K562 (cell line): ENCODE results near the gene NUDT14. TPM values are rescaled to one million over a fixed set of nuclear protein-coding genes. Genes with fewer than 3 reads are reported as not detected.

ENCODE experiments used
- ATAC-seq: fragments of 200-7000 bp; cut with Tn5 transposase; 3 replicates; pipeline ENCODE4 v1.9.1; 2020; ENCODE audit warnings: moderate library complexity
- BruUV-seq: library from RNA; stranded (reverse); fragments of 400-500 nt; replicated peaks from 2 replicates; lab custom pipeline; 2021; lab: Mats Ljungman, UMichigan
- CTCF ChIA-PET: fragments of 300-600 bp; formaldehyde crosslinking; extraction: SDS; loops from one replicate; lab custom pipeline; 2021; ENCODE audit warnings: low intra/inter-chr PET ratio; lab: Yijun Ruan, JAX
- POLR2A ChIA-PET: fragments of 300-600, 350-650 bp; sonication (Branson Sonifier 250); formaldehyde crosslinking; extraction: SDS; loops from one replicate; lab custom pipeline; 2021; ENCODE audit warnings: antibody characterized with exemption, inconsistent platforms; lab: Yijun Ruan, JAX
- DNase-seq, 4 experiments: peaks; one replicate each; pipeline versions ENCODE4 v3.0.0 to v3.0.0-alpha.2; 2011 to 2018; ENCODE audit warnings: low spot score in 3 of 4, mixed read lengths in 3 of 4; ENCODE audit errors: extremely low read depth in 1 of 4
- FAIRE-seq: peaks from 2 replicates; lab custom pipeline; 2011; peaks lifted over from hg19 to GRCh38; lab: Jason Lieb, UNC
- H2AFZ ChIP-seq: 2 replicates; pipeline ENCODE4 v1.6.0; 2011; ENCODE audit warnings: low read depth, low read length, control low read depth, inconsistent platforms
- H3K27ac ChIP-seq: fragments of 200-600 bp; 3 replicates; pipeline ENCODE4 v1.8.0; 2011; ENCODE audit warnings: low read depth, mild to moderate bottlenecking, control low read depth, inconsistent platforms, low read length, moderate library complexity, mixed read lengths; ENCODE audit errors: extremely low read depth
- H3K27me3 ChIP-seq, 2 experiments: fragments of 300-600 bp in 1 of 2; 2 replicates in 1 of 2; 3 replicates in 1 of 2; pipeline versions ENCODE4 v1.6.0 to v1.8.0; 2011; ENCODE audit warnings: inconsistent platforms in 2 of 2, low read length in 2 of 2, mild to moderate bottlenecking in 1 of 2, mixed read lengths in 1 of 2, moderate library complexity in 1 of 2; ENCODE audit not compliant: control insufficient read depth in 2 of 2, insufficient read depth in 2 of 2
- H3K36me3 ChIP-seq: fragments of 300-600 bp; 3 replicates; pipeline ENCODE4 v1.8.0; 2011; ENCODE audit warnings: mild to moderate bottlenecking, low read length, inconsistent platforms; ENCODE audit not compliant: control insufficient read depth, insufficient read depth
- H3K4me1 ChIP-seq, 2 experiments: fragments of 200-600 bp in 1 of 2; replicated peaks in 1 of 2; 2 replicates in 1 of 2; 3 replicates in 1 of 2; pipeline versions ENCODE4 v1.5.1 to v1.8.0; 2011; ENCODE audit warnings: inconsistent platforms in 2 of 2, low read length in 2 of 2, mild to moderate bottlenecking in 1 of 2, mixed read lengths in 1 of 2, moderate library complexity in 1 of 2; ENCODE audit not compliant: control insufficient read depth in 2 of 2, insufficient read depth in 2 of 2
- H3K4me2 ChIP-seq: 2 replicates; pipeline ENCODE4 v1.6.1; 2011; ENCODE audit warnings: low read length, control low read depth, inconsistent platforms, mixed read lengths; ENCODE audit not compliant: insufficient read depth
- H3K4me3 ChIP-seq: fragments of 200-600 bp; sonication (generic), shearing (Covaris generic); 2 replicates; pipeline ENCODE4 v1.5.1; 2016; ENCODE audit warnings: control low read depth, inconsistent platforms
- H3K79me2 ChIP-seq: fragments of 200-600 bp; 3 replicates; pipeline ENCODE4 v1.8.0; 2011; ENCODE audit warnings: low read length, inconsistent platforms; ENCODE audit not compliant: control insufficient read depth, insufficient read depth
- H3K9ac ChIP-seq, 2 experiments: 2 replicates each; pipeline versions ENCODE4 v1.6.0 to v1.6.1; 2011; ENCODE audit warnings: low read depth in 2 of 2, low read length in 2 of 2, control low read depth in 1 of 2, inconsistent platforms in 1 of 2, mild to moderate bottlenecking in 1 of 2, mixed read lengths in 1 of 2; ENCODE audit not compliant: insufficient read depth in 1 of 2
- H3K9me1 ChIP-seq: one replicate; pipeline ENCODE4 v1.6.0; 2011; ENCODE audit warnings: inconsistent platforms, mild to moderate bottlenecking, low read length, moderate library complexity; ENCODE audit not compliant: control insufficient read depth, insufficient read depth
- H3K9me3 ChIP-seq: replicated peaks from 2 replicates; pipeline ENCODE4 v1.5.1; 2011; ENCODE audit warnings: low read depth, low read length, inconsistent platforms; ENCODE audit not compliant: control insufficient read depth, insufficient read depth
- H4K20me1 ChIP-seq: replicated peaks from 2 replicates; pipeline ENCODE4 v1.6.1; 2011; ENCODE audit warnings: low read length, inconsistent platforms, mixed read lengths; ENCODE audit not compliant: control insufficient read depth, insufficient read depth
- CGGBP1 ChIP-seq: fragments of 250-450 bp; sonication (Bioruptor Pico); IDR thresholded peaks from 2 replicates; pipeline ENCODE4 v1.9.0; 2021; ENCODE audit warnings: mild to moderate bottlenecking
- CXXC5 ChIP-seq: fragments of 250-450 bp; sonication (Bioruptor Pico); IDR thresholded peaks from 2 replicates; pipeline ENCODE4 v1.8.0; 2022; ENCODE audit warnings: inconsistent platforms, mild to moderate bottlenecking, moderate library complexity
- HNRNPUL1 ChIP-seq: fragments of 200-400 bp; formaldehyde crosslinking; IDR thresholded peaks from 2 replicates; pipeline ENCODE4 v1.6.1; 2017; ENCODE audit warnings: low read length
- KLF13 ChIP-seq: fragments of 450-650 bp; IDR thresholded peaks from 2 replicates; pipeline ENCODE4 v1.6.1; 2016; ENCODE audit warnings: missing genetic modification characterization, low read depth, mild to moderate bottlenecking, missing compliant biosample characterization, moderate library complexity, borderline replicate concordance
- MYBL2 ChIP-seq, 2 experiments: fragments of 450-650 bp in 1 of 2; sonication (generic) in 1 of 2; formaldehyde crosslinking in 1 of 2; IDR thresholded peaks; 2 replicates each; pipeline versions ENCODE4 v1.6.1 to v1.8.1; 2017 to 2022; ENCODE audit warnings: borderline replicate concordance in 1 of 2, inconsistent platforms in 1 of 2, low read depth in 1 of 2, mild to moderate bottlenecking in 1 of 2, missing genetic modification reagents in 1 of 2, moderate library complexity in 1 of 2
- NR4A1 ChIP-seq, 2 experiments: fragments of 250-450 bp in 1 of 2; fragments of 450-650 bp in 1 of 2; sonication (Bioruptor Pico) in 1 of 2; IDR thresholded peaks; 2 replicates each; pipeline versions ENCODE4 v1.4.0 to v1.6.1; 2016 to 2020; ENCODE audit warnings: mild to moderate bottlenecking in 2 of 2, missing compliant biosample characterization in 1 of 2, missing genetic modification characterization in 1 of 2, moderate library complexity in 1 of 2
- PHF20 ChIP-seq: fragments of 450-650 bp; IDR thresholded peaks from 2 replicates; pipeline ENCODE4 v1.6.1; 2018; ENCODE audit not compliant: partially characterized antibody
- PTRF ChIP-seq: fragments of 450-650 bp; IDR thresholded peaks from 2 replicates; pipeline ENCODE4 v1.6.1; 2016; ENCODE audit warnings: mild to moderate bottlenecking, missing genetic modification characterization, missing compliant biosample characterization
- TEAD4 ChIP-seq, 2 experiments: sonication (generic) in 1 of 2; formaldehyde crosslinking in 1 of 2; IDR thresholded peaks; 2 replicates each; pipeline versions ENCODE4 v1.6.1 to v1.8.0; 2012 to 2022; ENCODE audit warnings: borderline replicate concordance in 1 of 2, inconsistent platforms in 1 of 2, low read length in 1 of 2, mild to moderate bottlenecking in 1 of 2, missing genetic modification reagents in 1 of 2
- THRB ChIP-seq: fragments of 450-650 bp; formaldehyde crosslinking; conservative IDR thresholded peaks from 2 replicates; pipeline ENCODE4 v1.4.0; 2022; ENCODE audit warnings: mild to moderate bottlenecking, missing genetic modification characterization
- ZFP30 ChIP-seq: fragments of 250-450 bp; sonication (Bioruptor Pico); IDR thresholded peaks from 2 replicates; pipeline ENCODE4 v1.8.0; 2022; ENCODE audit warnings: moderate library complexity, mild to moderate bottlenecking, inconsistent platforms, borderline replicate concordance
- ZNF121 ChIP-seq: sonication (generic); formaldehyde crosslinking; conservative IDR thresholded peaks from 2 replicates; pipeline ENCODE4 v1.8.0; 2022; ENCODE audit warnings: missing genetic modification reagents
- WGBS: fragments of 100-300 bp; shearing (Covaris generic); methylation state at CpG from one replicate; pipeline ENCODE4 v1.1.6; 2016; ENCODE audit warnings: low coverage, mixed read lengths; ENCODE audit not compliant: insufficient coverage; ENCODE audit errors: missing lambda C conversion rate; 5-methylcytosine and 5-hydroxymethylcytosine counted together
- in situ Hi-C: fragments of 300-500 bp; cut with MboI; formaldehyde crosslinking; loops from 4 replicates; pipeline ENCODE4 v1.15.0; 2018; ENCODE audit warnings: inconsistent platforms, mixed read lengths
- intact Hi-C: fragments of 100-400 bp; cut with micrococcal nuclease; formaldehyde crosslinking; loops from 2 replicates; pipeline ENCODE4 v1.14.2; 2022
- polyA plus RNA-seq, 8 experiments: library from polyadenylated mRNA; depleted of rRNA in 4 of 8; stranded (reverse) in 5 of 8; unstranded in 3 of 8; fragments of >200 nt; fragmentation: Nextera tagmentation in 2 of 8; fragmentation: Illumina TruSeq in 1 of 8; extraction: Ambion mirVana in 2 of 8; extraction: Trizol in 1 of 8; gene quantifications; 2 replicates each; pipeline versions ENCODE4 v1.2.1 to v1.2.3, GENCODE V29; 2011 to 2014; ENCODE audit warnings: inconsistent platforms in 1 of 8, missing spikeins in 1 of 8
- total RNA-seq, 7 experiments: library from RNA; depleted of rRNA in 6 of 7; stranded (reverse); fragments of >200 nt in 6 of 7; fragmentation: Illumina TruSeq in 2 of 7; extraction: Trizol in 2 of 7; gene quantifications; 2 replicates each; pipeline versions ENCODE4 v1.2.1 to v1.2.3, GENCODE V29; 2011 to 2021; ENCODE audit warnings: low replicate concordance in 1 of 7

The NUDT14 gene
- total and polyA plus RNA-seq, 9 of the 15 experiments (the other 6 are each of a cell fraction or from before 2014, with no cell fraction given): 0.14 to 16.3 (median 8.2) TPM

- H3K27me3 ChIP-seq: no peaks in the 10 kb centered on the region
- ChIA-PET CTCF (no interaction called here), POLR2A (interaction anchor here (0.6 to 1.3 kb wide), 3 partner anchors 12 to 118 kb away, joined by 3 to 5 read pairs (median 4); no protein-coding TSS in a partner anchor)
- H3K79me2 ChIP-seq: no peaks in the 10 kb centered on the region
- in situ Hi-C loops (no loop called here), intact Hi-C loops (loop anchor here (5.0 kb wide), 1 partner anchor 90 kb away; no protein-coding TSS in a partner anchor)
- H3K4me2 ChIP-seq: no peak overlapping the region
- no peaks in the 10 kb centered on the region for H4K20me1 ChIP-seq
- FAIRE-seq (no peak), ATAC-seq (no peak), DNase-seq (no peak)
- H3K9me3 ChIP-seq: no peaks in the 10 kb centered on the region
- peaks cover 3 to 62% of the 10 kb centered on the region in 2 experiments; a peak in 4 of 5 replicates for H3K4me1 ChIP-seq
- H3K9me1 ChIP-seq: no peaks in the 10 kb centered on the region
- H3K9ac ChIP-seq: no peak overlapping the region; a peak in 1 of 4 replicates
- H3K27ac ChIP-seq: no peak overlapping the region
- H3K36me3 ChIP-seq: no peaks in the 10 kb centered on the region
- H2AFZ ChIP-seq: no peak overlapping the region
- 28% methylated on average over 4 of the region's 25 CpGs for WGBS
- BruUV-seq: no TSS peak
- TF ChIP-seq PHF20 (no peak), MYBL2 (IDR thresholded peaks at IDR 0.05; ENCODE audit: low read depth) (no peak), MYBL2 (CRISPR knock-in tag; IDR thresholded peaks at IDR 0.05; ENCODE audit: borderline replicate concordance) (no peak), CXXC5 (no peak), ZNF121 (CRISPR knock-in tag) (no peak), KLF13 (no peak), TEAD4 (IDR thresholded peaks at IDR 0.05; ENCODE audit: low read length) (no peak), TEAD4 (CRISPR knock-in tag; IDR thresholded peaks at IDR 0.05; ENCODE audit: borderline replicate concordance) (no peak), NR4A1 (CRISPR knock-in tag; IDR thresholded peaks at IDR 0.05) (no peak), NR4A1 (tag; IDR thresholded peaks at IDR 0.05) (no peak), CGGBP1 (CRISPR knock-in tag) (no peak), HNRNPUL1 (no peak), THRB (CRISPR knock-in tag) (no peak), PTRF (no peak), ZFP30 (CRISPR knock-in tag) (no peak)
- H3K4me3 ChIP-seq: no peak overlapping the region
Measured at GRCh38 chr14:105182296-105183020, 1.3 kb upstream of the NUDT14 start.
